Epithelial cell of esophagus (primary cell): ENCODE results near the gene ALX4.

Source experiments
- DNase-seq: peaks from one replicate; pipeline ENCODE4 v3.0.0; 2010; ENCODE audit warnings: low read depth
- H3K4me3 ChIP-seq: 2 replicates; pipeline ENCODE4 v1.5.1; 2011; ENCODE audit warnings: mild to moderate bottlenecking, low read length, control low read depth
- CTCF ChIP-seq: IDR thresholded peaks from 2 replicates; pipeline ENCODE4 v1.5.1; 2011; ENCODE audit warnings: low read depth, mild to moderate bottlenecking, low read length, control low read depth, inconsistent platforms; ENCODE audit not compliant: insufficient read depth; ENCODE audit errors: missing control alignments

ALX4 gene

GRCh38 chr11:44311339-44312261 is 1.7 kb upstream of the ALX4 start:
- no peak overlapping the region for H3K4me3 ChIP-seq
- DNase-seq, result no peak
- TF ChIP-seq CTCF, result no peak

DNA sequence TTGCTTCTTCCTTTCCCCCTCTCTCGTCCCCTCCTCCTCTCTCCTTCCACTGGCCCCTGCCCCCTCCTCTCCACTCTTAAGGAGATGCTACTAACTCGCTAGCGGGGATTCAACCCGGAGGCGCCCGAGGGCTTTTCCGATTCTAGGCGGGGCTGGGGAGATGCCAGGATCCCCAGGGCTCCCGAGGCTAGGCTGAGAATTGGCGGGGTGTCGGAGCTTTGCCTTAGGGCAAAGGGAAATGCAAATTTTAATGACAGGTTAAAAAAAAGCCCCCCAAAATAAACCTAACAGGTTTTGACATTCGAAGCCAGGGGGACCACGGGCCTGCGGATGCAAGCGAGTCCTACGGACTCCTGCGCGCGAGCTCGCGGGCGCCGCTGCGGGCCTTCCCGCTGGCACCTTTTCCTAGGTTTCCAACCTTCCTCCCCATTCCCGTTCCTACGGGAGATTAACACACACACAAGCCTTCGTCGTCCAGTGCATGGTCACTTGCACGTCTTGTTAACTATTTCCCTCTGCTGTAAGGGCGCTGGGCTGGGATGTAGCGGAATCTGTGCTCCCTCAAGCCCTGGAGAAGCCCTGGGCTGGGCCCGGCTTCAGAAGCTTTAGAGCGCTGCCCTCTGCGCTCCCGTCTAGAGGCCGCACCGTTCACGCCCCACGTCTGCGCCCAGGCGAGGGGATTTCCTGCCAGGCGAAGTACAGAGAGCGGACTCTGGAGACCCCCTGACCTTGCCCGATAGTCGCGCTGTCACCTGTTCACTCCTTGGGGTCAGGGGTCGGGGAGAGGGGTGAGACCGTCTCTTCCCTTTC is 729 bp upstream of the ALX4 start:
- no peak for DNase-seq
- H3K4me3 ChIP-seq, result no peak overlapping the region
- TF ChIP-seq CTCF, result no peak

GRCh38 chr11:44310206-44310462 is 195 bp upstream of the ALX4 start:
- DNase-seq, result no peak
- no peak overlapping the region for H3K4me3 ChIP-seq
- no peak for TF ChIP-seq CTCF

DNA sequence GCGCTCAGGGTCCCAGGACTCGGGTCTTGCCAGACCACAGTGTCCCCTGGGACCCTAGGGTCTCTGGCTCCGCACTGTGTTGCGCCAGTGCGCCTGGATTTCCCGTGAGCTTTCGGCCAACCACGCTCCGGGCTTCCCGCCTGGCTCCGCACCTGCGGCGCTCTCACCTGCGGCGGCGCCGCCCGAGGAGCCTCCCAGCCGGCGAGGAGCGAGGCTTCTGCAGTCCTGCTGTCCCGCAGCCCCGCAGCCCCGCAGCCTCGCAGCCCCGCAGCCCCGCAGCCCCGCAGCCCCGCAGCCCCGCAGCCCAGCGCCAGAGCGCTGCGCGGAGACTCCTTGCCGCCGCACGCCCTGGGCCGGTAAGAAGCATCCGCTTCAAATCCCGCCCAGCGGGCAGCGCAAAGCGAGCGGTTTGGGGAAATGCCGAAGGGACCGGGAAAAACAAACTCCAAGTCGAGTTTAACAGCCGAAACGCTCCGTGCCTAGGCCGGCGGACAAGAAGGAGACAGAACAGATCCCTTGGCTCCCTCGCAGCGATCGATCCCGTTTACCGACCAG is 939 bp downstream of the ALX4 start:
- DNase-seq, result no peak
- H3K4me3 ChIP-seq, result no peak overlapping the region
- no peak for TF ChIP-seq CTCF

DNA sequence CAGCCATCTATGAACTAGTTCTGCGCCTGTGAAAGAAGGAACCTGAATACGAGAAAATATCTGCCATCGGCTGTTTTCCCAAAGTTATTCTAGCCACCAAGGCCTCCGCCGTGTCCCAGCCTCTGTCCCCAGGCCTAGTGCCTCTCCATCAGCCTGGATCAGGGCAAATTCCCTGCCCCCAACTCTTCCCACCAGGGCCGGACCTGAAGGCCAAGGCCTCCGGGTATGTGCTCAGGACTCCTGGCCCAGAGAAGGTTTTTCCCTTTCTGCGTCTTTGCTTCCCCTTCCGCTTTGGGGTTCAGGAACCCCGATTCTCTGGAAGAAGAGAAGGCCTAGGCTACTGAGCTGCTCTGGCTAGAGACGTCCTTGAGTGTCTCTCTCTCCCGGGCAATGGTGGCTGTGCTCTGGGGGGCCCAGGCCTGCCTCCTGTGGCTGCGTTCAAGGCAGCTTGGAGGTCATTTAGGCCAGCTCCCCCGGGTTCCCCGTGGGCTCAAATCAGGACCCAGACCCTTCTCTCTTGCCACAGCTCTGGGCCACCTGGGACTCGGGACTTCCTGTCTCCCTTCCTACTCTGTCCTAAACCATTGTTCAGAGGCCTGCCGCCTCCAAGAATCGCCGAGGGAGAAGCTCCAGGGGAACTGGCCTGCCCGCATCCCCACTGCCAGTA is 1.6 kb downstream of the ALX4 start:
- TF ChIP-seq CTCF, result no peak
- no peak overlapping the region for H3K4me3 ChIP-seq

DNA sequence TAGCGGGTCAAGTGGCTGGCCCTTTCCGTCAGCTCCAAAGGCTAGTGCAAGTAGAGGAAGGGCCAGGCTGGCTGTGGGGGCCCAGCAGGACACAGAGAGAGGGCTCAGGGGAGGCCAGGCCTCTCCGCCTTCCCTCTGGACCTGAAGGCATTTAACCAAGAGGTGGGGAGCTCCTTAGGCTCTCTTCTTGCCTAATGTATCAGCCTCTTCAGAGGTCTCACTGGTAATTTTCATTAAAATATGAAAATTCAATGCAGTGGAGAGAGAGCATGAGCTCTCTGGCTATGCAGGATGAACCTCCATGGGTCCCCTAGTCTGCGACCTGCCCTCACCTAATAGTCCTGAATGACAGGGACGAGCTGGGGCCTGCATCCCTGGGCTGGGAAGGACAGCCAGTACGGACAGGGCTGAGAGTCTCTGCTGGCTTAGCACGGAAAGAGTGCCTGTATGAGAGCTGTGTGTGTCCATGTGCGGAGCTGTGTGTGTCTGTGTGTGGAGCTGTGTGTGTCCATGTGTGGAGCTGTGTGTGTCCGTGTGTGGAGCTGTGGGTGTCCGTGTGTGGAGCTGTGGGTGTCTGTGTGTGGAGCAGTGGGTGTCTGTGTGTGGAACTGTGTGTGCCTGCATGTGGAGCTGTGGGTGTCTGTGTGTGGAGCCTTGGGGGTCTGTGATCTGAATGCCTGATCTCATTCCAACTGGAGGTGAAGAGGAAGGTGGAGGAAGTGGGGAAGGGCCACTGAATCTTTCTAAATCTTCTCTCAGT is 2.4 kb downstream of the ALX4 start:
- no peak for TF ChIP-seq CTCF
- no peak for DNase-seq
- H3K4me3 ChIP-seq, result no peak overlapping the region

More for the DNA sequence above, 1.6 kb downstream of the ALX4 start:
- no peak for DNase-seq
